ENCODE measurements around the gene LRRC46.

DNA sequence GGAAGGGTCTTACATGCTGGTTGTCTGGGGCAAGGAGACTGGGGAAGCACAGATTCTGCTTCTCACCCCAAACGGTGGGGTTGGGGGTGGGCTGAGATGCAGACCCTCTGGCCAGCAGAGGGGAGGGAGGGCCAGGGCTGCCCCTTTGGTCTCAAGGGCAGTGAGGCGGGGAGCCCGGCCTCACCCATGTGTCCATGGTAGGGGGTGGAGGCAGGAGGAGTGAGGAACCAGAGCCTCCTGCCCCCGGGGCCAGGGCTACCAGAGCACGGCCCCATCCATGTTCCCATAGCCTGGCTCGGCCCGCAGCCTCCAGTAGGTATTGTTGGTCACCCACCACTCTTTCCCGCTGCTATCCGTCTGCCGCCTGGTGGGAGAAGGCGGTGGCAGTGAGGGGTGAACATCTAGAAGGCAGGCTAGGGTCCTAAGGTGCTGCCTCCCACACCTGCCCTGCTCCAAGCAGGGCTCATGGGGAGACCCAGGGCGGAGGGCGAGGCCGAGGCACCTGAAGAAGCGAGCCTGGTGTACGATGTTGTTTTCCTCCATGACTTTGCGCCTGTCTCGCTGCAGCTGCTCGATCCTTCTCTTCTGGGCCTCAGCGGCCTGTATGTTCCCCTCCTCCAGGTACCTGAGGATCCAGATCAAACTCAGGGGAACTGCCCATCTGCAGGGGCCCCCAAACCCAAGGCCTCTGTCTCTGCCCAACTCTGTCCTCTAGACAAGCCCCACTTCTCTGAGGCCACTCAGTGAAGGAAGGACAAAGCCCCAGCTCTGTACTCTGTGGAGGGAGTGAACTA, 23.2 kb upstream of the LRRC46 start:
- TF ChIP-seq, protein P1, sequence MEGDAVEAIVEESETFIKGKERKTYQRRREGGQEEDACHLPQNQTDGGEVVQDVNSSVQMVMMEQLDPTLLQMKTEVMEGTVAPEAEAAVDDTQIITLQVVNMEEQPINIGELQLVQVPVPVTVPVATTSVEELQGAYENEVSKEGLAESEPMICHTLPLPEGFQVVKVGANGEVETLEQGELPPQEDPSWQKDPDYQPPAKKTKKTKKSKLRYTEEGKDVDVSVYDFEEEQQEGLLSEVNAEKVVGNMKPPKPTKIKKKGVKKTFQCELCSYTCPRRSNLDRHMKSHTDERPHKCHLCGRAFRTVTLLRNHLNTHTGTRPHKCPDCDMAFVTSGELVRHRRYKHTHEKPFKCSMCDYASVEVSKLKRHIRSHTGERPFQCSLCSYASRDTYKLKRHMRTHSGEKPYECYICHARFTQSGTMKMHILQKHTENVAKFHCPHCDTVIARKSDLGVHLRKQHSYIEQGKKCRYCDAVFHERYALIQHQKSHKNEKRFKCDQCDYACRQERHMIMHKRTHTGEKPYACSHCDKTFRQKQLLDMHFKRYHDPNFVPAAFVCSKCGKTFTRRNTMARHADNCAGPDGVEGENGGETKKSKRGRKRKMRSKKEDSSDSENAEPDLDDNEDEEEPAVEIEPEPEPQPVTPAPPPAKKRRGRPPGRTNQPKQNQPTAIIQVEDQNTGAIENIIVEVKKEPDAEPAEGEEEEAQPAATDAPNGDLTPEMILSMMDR (IDR thresholded peaks at IDR 0.05; ENCODE audit: low read depth, low read length) = no peak
- no peak for TF ChIP-seq MYC (IDR thresholded peaks at IDR 0.05; ENCODE audit: low read depth, low read length)

Measured in NB4 (cell line).